Sigmoid colon (tissue), 7 donors: ENCODE measurements around the gene CDH23. TPM values are rescaled to one million over a fixed set of nuclear protein-coding genes. Genes with fewer than 3 reads are reported as not detected.

ENCODE experiments used
- DNase-seq: peaks from one replicate; pipeline ENCODE4 v3.0.0-alpha.2; 2019
- H3K27ac ChIP-seq, 4 donors: fragments of 200-600 bp; sonication (generic); one replicate each; pipeline ENCODE4 v1.5.1; 2016 to 2019; ENCODE audit warnings: mild to moderate bottlenecking in 1 of 4
- H3K27me3 ChIP-seq, 3 donors: fragments of 200-600 bp; sonication (generic); one replicate each; pipeline ENCODE4 v1.5.1; 2019; ENCODE audit warnings: mild to moderate bottlenecking in 1 of 3
- H3K36me3 ChIP-seq, 4 donors: fragments of 200-600 bp; sonication (generic); one replicate each; pipeline ENCODE4 v1.5.1; 2016 to 2019
- H3K4me1 ChIP-seq, 4 donors: fragments of 200-600 bp; sonication (generic); one replicate each; pipeline ENCODE4 v1.5.1; 2017 to 2019
- H3K4me3 ChIP-seq, 4 donors: fragments of 200-600 bp; sonication (generic); one replicate each; pipeline ENCODE4 v1.5.1; 2017 to 2019; ENCODE audit warnings: mild to moderate bottlenecking in 2 of 4, moderate library complexity in 1 of 4
- H3K9me3 ChIP-seq, 4 donors: fragments of 200-600 bp in 3 of 4; sonication (generic) in 3 of 4; one replicate each; pipeline versions ENCODE4 v1.5.1 to v1.6.1; 2013 to 2019
- EP300 ChIP-seq, 4 donors: sonication (generic); formaldehyde crosslinking; IDR thresholded peaks; one replicate each; pipeline ENCODE4 v1.6.1; 2017; ENCODE audit warnings: antibody characterized with exemption in 4 of 4
- POLR2A ChIP-seq, 2 donors: fragments of 450-650 bp; IDR thresholded peaks; one replicate each; pipeline ENCODE4 v1.6.1; 2016; ENCODE audit warnings: antibody characterized with exemption in 2 of 2, mild to moderate bottlenecking in 2 of 2, moderate library complexity in 2 of 2
- POLR2AphosphoS5 ChIP-seq, 4 donors: sonication (generic); formaldehyde crosslinking; IDR thresholded peaks; one replicate each; pipeline ENCODE4 v1.6.1; 2017; ENCODE audit warnings: antibody characterized with exemption in 4 of 4
- WGBS, 2 donors: extraction: QIAGEN DNeasy Blood & Tissue Kit; methylation state at CpG; one replicate each; pipeline ENCODE4 v1.1.7; 2013; 5-methylcytosine and 5-hydroxymethylcytosine counted together
- intact Hi-C: fragments of 100-400 bp; cut with DNase I; formaldehyde crosslinking; loops from one replicate; pipeline ENCODE4 v1.15.1; 2023
- polyA plus RNA-seq, 3 donors: library from polyadenylated mRNA; stranded (reverse); fragments of 200-250 nt; gene quantifications; one replicate each; pipeline ENCODE4 v1.2.3, GENCODE V29; 2013
- total RNA-seq, 4 donors: library from RNA; depleted of rRNA; stranded (reverse); fragments of >200 nt; gene quantifications; one replicate each; pipeline ENCODE4 v1.1.0, GENCODE V29; 2016
- TF ChIP-seq, protein P1 (sequence below), 4 experiments: fragments of 450-650 bp in 3 of 4; fragments of 200-600 bp in 1 of 4; IDR thresholded peaks; one replicate each; pipeline ENCODE4 v1.5.1; 2016 to 2019; ENCODE audit warnings: antibody characterized with exemption in 4 of 4, mild to moderate bottlenecking in 3 of 4, moderate library complexity in 2 of 4
- donor health status: healthy with polysubstance abuse.
- donor health status: Bipolar disorder and iron deficiency.
- donor health status: healthy.

Gene CDH23
- total and polyA plus RNA-seq, 7 donors = 1.5 to 7.2 (median 3.0) TPM

DNA sequence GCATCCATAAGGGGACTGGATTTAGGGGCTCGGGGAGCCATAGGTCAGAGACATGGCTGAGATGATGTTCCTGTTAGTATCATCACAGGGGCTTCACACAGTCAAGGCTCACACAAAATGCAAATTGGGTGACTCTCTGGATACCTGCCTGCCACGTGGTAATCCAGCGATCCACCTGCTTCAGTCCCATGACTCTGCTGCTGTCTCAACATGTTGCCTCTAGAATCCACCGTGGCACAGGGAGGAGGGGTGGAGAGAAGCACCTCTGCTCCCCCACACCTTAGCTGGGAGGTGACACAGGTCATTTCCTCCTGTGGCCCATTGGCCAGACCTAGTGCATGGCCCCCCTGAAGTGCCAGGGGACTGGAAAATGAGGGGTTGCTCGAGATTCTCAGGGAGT is 83.1 kb downstream of the CDH23 start:
- H3K4me1 ChIP-seq = peaks cover 0 to 27% (median 22%) of the 10 kb centered on the region in 4 donors
- TF ChIP-seq, protein P1, sequence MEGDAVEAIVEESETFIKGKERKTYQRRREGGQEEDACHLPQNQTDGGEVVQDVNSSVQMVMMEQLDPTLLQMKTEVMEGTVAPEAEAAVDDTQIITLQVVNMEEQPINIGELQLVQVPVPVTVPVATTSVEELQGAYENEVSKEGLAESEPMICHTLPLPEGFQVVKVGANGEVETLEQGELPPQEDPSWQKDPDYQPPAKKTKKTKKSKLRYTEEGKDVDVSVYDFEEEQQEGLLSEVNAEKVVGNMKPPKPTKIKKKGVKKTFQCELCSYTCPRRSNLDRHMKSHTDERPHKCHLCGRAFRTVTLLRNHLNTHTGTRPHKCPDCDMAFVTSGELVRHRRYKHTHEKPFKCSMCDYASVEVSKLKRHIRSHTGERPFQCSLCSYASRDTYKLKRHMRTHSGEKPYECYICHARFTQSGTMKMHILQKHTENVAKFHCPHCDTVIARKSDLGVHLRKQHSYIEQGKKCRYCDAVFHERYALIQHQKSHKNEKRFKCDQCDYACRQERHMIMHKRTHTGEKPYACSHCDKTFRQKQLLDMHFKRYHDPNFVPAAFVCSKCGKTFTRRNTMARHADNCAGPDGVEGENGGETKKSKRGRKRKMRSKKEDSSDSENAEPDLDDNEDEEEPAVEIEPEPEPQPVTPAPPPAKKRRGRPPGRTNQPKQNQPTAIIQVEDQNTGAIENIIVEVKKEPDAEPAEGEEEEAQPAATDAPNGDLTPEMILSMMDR (IDR thresholded peaks at IDR 0.05) = no peak
- TF ChIP-seq POLR2AphosphoS5 (IDR thresholded peaks at IDR 0.05) (no peak), POLR2A (IDR thresholded peaks at IDR 0.05) (no peak), EP300 (IDR thresholded peaks at IDR 0.05) (no peak)
- H3K9me3 ChIP-seq = no peaks in the 10 kb centered on the region
- H3K27ac ChIP-seq = no peak overlapping the region
- DNase-seq = no peak
- WGBS, 2 donors = 57 to 79% methylated on average over 5 of the region's 5 CpGs
- H3K27me3 ChIP-seq = no peaks in the 10 kb centered on the region
- intact Hi-C loops = loop anchor here (5.0 kb wide), 1 partner anchor 83 kb away; the partner anchor contains the start of gene CDH23
- no peaks in the 10 kb centered on the region for H3K36me3 ChIP-seq
- no peak overlapping the region for H3K4me3 ChIP-seq

DNA sequence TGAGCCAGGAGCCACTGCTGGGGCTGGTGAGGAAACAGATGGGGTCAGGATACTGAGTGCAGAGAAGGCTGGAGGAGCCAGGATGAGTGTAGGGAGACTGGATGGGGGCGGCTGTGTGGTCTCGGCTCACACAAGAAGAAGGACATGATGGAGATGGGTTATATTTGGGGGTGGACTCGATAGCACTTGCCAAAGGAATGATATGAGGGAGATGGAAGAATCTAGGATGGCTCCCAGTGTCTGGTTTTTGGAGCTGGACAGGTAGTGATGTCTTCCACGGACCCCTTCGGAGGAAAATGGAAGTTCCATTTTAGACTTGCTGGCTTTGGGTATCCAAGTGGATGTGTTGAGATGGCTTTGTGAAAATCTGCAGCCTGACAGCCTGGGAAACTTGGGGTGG is 83.9 kb downstream of the CDH23 start:
- 79 to 82% methylated on average over 5 of the region's 5 CpGs for WGBS, 2 donors
- no peak for DNase-seq
- intact Hi-C loops = no loop called here
- no peaks in the 10 kb centered on the region for H3K9me3 ChIP-seq
- TF ChIP-seq POLR2AphosphoS5 (IDR thresholded peaks at IDR 0.05) (no peak), EP300 (IDR thresholded peaks at IDR 0.05) (no peak), POLR2A (IDR thresholded peaks at IDR 0.05) (no peak)
- TF ChIP-seq, protein P1 (IDR thresholded peaks at IDR 0.05) = no peak
- no peak overlapping the region for H3K4me3 ChIP-seq
- no peak overlapping the region for H3K27ac ChIP-seq
- H3K4me1 ChIP-seq = peaks cover 0 to 19% (median 18%) of the 10 kb centered on the region in 4 donors
- no peaks in the 10 kb centered on the region for H3K27me3 ChIP-seq
- no peaks in the 10 kb centered on the region for H3K36me3 ChIP-seq

DNA sequence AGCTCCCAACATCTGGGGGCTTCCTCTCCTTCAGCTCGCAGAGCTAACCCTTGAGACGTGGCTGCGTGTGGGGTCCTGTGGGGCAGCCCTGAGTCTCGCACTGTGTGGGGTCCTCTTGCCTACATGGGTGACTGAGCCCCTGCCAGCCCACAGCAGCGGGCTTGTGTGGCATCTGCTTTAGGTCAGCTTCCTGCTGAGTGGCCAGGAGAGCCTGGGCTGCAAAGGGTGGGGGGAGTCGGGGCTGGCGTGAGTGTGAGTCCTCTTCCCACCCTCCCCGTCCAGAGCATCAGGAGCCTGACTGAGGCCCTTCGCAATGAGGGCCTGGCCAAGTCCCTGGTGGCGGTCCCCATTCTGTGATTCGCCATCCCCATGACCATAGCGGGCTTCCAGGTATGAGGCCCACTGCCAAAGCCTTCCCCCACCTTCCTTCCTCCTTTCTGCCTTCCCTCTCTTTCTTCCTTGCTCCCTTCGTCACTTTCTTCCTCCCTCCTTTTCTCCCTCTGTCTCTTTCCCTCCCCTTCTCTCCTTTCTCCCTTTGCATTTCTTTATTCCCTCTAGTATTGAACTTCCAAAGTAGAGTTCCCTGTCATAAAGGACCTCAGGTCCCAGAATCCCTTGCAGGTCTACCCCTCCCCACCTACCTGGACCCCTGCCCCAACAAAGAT is 85.2 kb downstream of the CDH23 start:
- no peak for DNase-seq
- TF ChIP-seq, protein P1 (IDR thresholded peaks at IDR 0.05) = no peak
- no peak for TF ChIP-seq POLR2AphosphoS5 (IDR thresholded peaks at IDR 0.05)
- no peak for TF ChIP-seq POLR2A (IDR thresholded peaks at IDR 0.05)
- TF ChIP-seq EP300 (IDR thresholded peaks at IDR 0.05) = no peak
- intact Hi-C loops = no loop called here
- Histone ChIP-seq H3K36me3 (no peaks in the 10 kb centered on the region), H3K27me3 (no peaks in the 10 kb centered on the region), H3K4me3 (no peak overlapping the region), H3K9me3 (no peaks in the 10 kb centered on the region), H3K4me1 (peaks cover 0 to 7% (median 6%) of the 10 kb centered on the region in 4 donors), H3K27ac (no peak overlapping the region)
- WGBS, 2 donors = 87 to 92% methylated on average over 13 of the region's 13 CpGs

DNA sequence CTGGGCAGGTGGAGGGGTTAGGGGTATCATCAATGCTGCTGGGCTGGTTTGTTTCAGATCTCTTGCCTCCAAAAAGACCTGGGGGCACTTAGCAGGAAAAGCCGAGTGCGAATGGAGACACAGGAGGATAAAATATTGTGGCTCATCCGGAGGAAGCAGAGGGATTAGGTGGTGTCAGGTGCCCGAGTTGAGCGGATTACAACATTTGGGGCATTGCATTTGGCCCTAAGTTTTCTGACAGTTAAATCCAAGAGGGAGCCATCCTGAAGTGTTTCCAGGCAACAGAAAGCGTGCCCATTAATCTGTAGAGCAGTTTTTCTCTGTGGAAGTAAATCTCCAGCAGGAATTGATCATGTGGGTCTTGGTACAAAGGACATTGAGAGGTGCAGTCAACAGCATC is 85.9 kb downstream of the CDH23 start:
- Histone ChIP-seq H3K4me1 (no peaks in the 10 kb centered on the region), H3K4me3 (no peak overlapping the region), H3K27me3 (no peaks in the 10 kb centered on the region), H3K36me3 (no peaks in the 10 kb centered on the region), H3K27ac (no peak overlapping the region), H3K9me3 (no peaks in the 10 kb centered on the region)
- WGBS, 2 donors = 89 to 93% methylated on average over 6 of the region's 6 CpGs
- TF ChIP-seq, protein P1 (IDR thresholded peaks at IDR 0.05) = no peak
- TF ChIP-seq POLR2A (IDR thresholded peaks at IDR 0.05) (no peak), EP300 (IDR thresholded peaks at IDR 0.05) (no peak)
- intact Hi-C loops = no loop called here
- no peak for DNase-seq

DNA sequence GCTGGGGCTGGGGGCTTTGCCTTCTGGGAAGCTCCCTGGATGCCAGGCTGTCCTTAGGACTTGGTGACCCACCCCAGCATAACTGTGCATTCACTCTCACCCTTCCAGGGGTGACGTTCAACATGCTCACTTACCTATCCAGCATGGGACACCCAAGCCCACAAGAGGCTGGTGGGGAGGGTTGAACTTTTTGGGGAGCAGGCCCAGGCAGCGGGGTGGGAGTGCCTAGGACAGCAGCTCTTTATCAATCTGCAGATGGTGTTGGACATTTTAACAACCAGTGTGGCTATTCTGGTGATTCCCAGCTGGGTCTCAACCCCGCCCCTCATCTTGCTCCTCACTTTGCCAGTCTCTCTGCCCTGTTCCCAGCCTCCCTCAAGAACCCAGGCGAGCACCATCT is 86.4 kb downstream of the CDH23 start:
- Histone ChIP-seq H3K4me3 (no peak overlapping the region), H3K36me3 (no peaks in the 10 kb centered on the region), H3K9me3 (peaks cover 0 to 2% (median 0%) of the 10 kb centered on the region in 4 donors), H3K4me1 (no peaks in the 10 kb centered on the region), H3K27ac (no peak overlapping the region), H3K27me3 (no peaks in the 10 kb centered on the region)
- TF ChIP-seq POLR2A (IDR thresholded peaks at IDR 0.05) (no peak), POLR2AphosphoS5 (IDR thresholded peaks at IDR 0.05) (no peak), EP300 (IDR thresholded peaks at IDR 0.05) (no peak)
- TF ChIP-seq, protein P1 (IDR thresholded peaks at IDR 0.05) = no peak
- 87 to 93% methylated on average over 4 of the region's 4 CpGs for WGBS, 2 donors
- DNase-seq = no peak
- intact Hi-C loops = no loop called here
